Tibial artery (tissue), 4 donors: ENCODE measurements around the gene KBTBD2.
A peak's percentile ranks its signal among the peaks of the same experiment; 100 is the strongest.
"Not testable (repeated sequence)": the region's sequence is repeated elsewhere in the genome, so short reads cannot be mapped to it uniquely, and the experiment has no call there.

Experiments used
- DNase-seq, 2 donors: peaks; one replicate each; pipeline ENCODE4 v3.0.0-alpha.2; 2019
- H3K27ac ChIP-seq, 2 donors: fragments of 200-600 bp; sonication (generic) in 1 of 2; 1 replicate in 1 of 2; 2 replicates in 1 of 2; pipeline ENCODE4 v1.5.1; 2018 to 2019; ENCODE audit warnings: mild to moderate bottlenecking in 1 of 2
- H3K27me3 ChIP-seq, 2 donors: fragments of 200-600 bp; sonication (generic) in 1 of 2; one replicate each; pipeline versions ENCODE4 v1.5.1 to v1.6.0; 2016 to 2019
- H3K36me3 ChIP-seq, 3 donors: fragments of 200-600 bp; sonication (generic) in 2 of 3; one replicate each; pipeline ENCODE4 v1.5.1; 2016 to 2019; ENCODE audit warnings: mild to moderate bottlenecking in 2 of 3
- H3K4me1 ChIP-seq, 4 donors: fragments of 200-600 bp; sonication (generic) in 2 of 4; 1 replicate in 3 of 4; 2 replicates in 1 of 4; pipeline ENCODE4 v1.5.1; 2016 to 2019
- H3K4me3 ChIP-seq, 2 donors: fragments of 200-600 bp; sonication (generic) in 1 of 2; 1 replicate in 1 of 2; 2 replicates in 1 of 2; pipeline ENCODE4 v1.5.1; 2018 to 2019; ENCODE audit warnings: mild to moderate bottlenecking in 2 of 2
- H3K9me3 ChIP-seq, 3 donors: fragments of 200-600 bp; sonication (generic) in 1 of 3; one replicate each; pipeline ENCODE4 v1.5.1; 2016 to 2019
- intact Hi-C: fragments of 100-400 bp; cut with DNase I; formaldehyde crosslinking; loops from one replicate; pipeline ENCODE4 v1.15.0; 2023; ENCODE audit warnings: low total_unique reads
- TF ChIP-seq, protein P1 (sequence below), 2 experiments: fragments of 200-600 bp in 1 of 2; fragments of 450-650 bp in 1 of 2; IDR thresholded peaks; one replicate each; pipeline ENCODE4 v1.5.1; 2017 to 2019; ENCODE audit warnings: antibody characterized with exemption in 2 of 2, mild to moderate bottlenecking in 1 of 2, moderate library complexity in 1 of 2

Gene KBTBD2

DNA sequence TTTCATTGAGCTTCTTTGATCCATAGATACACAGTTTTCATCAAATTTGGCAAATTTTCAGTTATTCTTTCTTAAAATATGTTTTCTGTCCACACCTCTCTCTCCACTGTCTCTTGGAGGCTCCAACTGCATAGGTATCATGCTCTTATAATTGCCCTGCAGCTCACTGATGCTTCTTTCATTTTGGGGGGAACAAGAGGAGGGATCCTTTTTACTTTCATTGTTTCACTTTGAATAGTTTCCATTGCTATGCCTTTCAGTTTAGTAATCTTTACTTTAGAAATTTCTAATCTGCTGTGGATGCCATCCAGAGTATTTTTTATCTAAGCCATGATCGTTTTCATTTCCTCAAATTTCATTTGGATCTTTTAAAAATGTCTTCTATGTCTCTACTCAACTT is 32.9 kb downstream of the KBTBD2 start:
- H3K36me3 ChIP-seq, result no peaks in the 10 kb centered on the region
- no peak overlapping the region for H3K4me3 ChIP-seq
- intact Hi-C loops, result no loop called here
- DNase-seq, result no peak
- TF ChIP-seq, protein P1, sequence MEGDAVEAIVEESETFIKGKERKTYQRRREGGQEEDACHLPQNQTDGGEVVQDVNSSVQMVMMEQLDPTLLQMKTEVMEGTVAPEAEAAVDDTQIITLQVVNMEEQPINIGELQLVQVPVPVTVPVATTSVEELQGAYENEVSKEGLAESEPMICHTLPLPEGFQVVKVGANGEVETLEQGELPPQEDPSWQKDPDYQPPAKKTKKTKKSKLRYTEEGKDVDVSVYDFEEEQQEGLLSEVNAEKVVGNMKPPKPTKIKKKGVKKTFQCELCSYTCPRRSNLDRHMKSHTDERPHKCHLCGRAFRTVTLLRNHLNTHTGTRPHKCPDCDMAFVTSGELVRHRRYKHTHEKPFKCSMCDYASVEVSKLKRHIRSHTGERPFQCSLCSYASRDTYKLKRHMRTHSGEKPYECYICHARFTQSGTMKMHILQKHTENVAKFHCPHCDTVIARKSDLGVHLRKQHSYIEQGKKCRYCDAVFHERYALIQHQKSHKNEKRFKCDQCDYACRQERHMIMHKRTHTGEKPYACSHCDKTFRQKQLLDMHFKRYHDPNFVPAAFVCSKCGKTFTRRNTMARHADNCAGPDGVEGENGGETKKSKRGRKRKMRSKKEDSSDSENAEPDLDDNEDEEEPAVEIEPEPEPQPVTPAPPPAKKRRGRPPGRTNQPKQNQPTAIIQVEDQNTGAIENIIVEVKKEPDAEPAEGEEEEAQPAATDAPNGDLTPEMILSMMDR (IDR thresholded peaks at IDR 0.05), result no peak
- no peaks in the 10 kb centered on the region for H3K4me1 ChIP-seq
- no peak overlapping the region for H3K27ac ChIP-seq
- no peaks in the 10 kb centered on the region for H3K27me3 ChIP-seq
- no peaks in the 10 kb centered on the region for H3K9me3 ChIP-seq

DNA sequence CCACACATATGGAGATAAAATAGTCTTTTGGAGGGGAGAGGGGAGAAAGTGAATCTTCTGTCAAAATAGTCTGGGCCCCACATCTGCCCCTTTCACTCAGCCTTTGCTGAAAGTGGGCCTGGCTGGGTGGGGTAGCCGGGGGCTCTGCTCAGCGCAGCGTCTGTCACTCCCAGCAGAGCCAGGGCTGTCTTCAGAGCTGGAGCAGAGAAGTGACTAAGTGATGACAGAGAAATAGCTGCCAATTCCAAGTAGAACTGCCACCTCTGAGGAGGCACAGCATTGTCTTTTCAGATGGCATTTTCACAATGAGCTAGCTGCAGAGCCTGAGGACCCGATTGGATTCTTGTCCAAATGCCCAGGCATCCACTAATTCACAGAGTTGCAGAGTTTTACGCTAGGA is 34.5 kb downstream of the KBTBD2 start:
- DNase-seq, H3K27ac ChIP-seq, intact Hi-C loops, H3K4me3 ChIP-seq, H3K36me3 ChIP-seq, H3K27me3 ChIP-seq, H3K9me3 ChIP-seq, H3K4me1 ChIP-seq: not testable (repeated sequence)

DNA sequence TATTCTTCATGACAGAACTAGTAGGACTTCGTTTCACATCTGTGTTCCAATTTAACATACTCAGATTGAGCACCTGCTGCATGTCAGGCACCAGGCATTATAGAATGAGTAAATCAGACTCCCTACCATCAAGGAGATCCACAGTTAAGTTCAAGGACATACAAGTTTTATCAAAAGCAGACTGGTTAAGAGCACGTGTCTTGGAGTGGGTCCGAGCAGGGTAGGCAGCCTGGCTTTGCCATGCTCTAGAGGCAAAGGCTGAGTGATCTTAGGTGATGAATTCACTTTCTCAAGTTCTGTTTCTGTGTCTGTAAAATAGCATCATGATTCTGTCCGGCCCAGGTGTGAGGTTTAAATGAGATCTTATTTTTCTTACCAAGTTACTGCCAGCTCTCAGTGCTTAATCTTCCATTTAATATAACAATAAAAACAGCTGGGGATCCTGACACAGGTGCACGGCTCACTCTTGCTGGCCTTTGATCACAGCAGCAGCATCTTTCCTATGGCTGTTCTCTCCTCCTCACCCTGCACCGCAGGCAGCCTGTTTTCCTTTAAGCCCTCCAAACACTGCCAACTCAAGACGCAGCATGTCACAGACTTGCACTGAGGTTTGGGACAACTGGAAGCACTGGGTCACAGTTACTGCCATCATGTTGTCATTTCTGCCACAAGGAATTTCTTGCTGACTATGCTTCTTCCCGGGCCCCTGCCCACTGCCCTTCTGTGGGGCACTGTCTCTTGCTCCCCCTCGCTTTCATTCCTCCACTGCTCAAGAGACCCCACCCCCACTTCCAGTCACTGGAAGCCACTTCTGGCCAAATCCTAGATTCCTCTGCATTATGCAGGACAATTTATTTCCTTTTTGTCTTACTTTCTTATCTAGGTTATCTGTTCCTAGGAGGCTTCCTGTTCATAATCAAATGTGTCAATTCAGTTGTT is 35.5 kb downstream of the KBTBD2 start:
- DNase-seq, H3K4me3 ChIP-seq, H3K27ac ChIP-seq, intact Hi-C loops, H3K9me3 ChIP-seq, H3K4me1 ChIP-seq, H3K27me3 ChIP-seq, H3K36me3 ChIP-seq: not testable (repeated sequence)

DNA sequence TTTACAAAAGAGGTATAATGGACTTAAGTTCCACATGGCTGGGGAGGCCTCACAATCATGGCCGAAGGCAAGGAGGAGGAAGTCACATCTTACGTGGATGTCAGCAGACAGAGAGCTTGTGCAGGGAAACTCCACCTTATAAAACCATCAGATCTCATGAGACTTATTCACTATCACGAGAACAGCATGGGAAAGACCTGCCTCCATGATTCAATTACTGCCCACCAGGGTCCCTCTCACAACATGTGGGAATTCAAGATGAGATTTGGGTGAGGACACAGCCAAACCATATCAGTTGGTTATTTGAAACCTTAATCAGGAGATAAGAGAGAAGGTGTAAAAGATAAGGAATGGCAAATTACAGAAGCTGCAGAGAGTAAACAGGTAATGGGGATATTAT is 40.9 kb downstream of the KBTBD2 start:
- intact Hi-C loops, result not testable (repeated sequence)

DNA sequence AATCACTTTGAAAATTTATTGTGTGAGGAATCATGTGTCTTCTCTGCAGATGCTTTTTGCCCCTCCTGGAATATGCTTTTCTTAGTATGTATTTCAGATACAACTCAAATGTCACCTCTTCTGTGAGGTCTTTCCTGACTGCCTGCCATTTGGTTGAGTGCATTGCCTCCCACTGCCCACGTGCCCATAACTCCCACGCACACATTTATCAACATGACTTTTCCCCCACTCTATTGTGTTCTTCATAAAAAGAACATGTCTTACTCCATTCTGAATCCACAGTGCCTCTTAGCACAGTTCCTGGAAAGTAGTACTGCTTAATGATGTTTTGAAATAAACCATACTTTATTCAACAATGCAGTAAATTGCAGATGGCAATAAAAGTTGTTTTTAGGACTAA is 42.9 kb downstream of the KBTBD2 start:
- not testable (repeated sequence) for H3K27me3 ChIP-seq, H3K4me1 ChIP-seq, H3K9me3 ChIP-seq, H3K27ac ChIP-seq, H3K4me3 ChIP-seq, DNase-seq, H3K36me3 ChIP-seq
- intact Hi-C loops, result loop anchor here (5.0 to 10.0 kb wide), 2 partner anchors 46 to 94 kb away; partner anchors contain the start of gene KBTBD2

More for the DNA sequence above, 40.9 kb downstream of the KBTBD2 start:
- H3K9me3 ChIP-seq, H3K27me3 ChIP-seq, H3K4me1 ChIP-seq, H3K36me3 ChIP-seq, DNase-seq, H3K27ac ChIP-seq, H3K4me3 ChIP-seq: not testable (repeated sequence)

DNA sequence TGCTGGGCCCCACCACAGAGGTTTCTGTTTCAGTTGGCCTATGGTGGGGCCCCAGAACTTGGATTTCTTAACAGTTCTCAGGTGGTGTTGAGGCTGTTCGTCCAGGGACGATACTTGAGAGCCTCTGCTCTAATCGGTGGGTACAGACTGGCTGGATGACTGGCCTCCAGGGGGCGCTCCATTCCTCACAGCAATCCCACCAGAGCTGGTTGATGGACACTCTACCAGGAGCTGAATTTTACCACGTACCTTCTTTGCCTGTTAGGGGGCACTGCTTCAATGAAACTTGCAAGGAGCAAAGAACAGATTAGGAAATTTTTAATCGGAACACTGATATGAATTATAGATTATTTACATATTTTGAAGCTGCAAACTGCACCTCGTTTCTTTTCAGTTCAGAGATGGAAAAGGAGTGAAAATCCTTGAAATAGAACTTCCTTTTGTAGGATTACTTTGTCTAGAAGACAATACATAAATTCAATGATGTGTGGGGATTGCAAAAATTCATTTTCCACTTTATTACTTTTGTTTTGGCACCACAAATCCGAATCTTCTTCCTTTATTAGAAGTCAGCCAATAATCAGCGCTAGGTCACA is 44.8 kb downstream of the KBTBD2 start:
- Histone ChIP-seq H3K36me3 (no peaks in the 10 kb centered on the region), H3K27ac (no peak overlapping the region), H3K4me1 (peaks cover 0 to 8% (median 3%) of the 10 kb centered on the region in 4 donors), H3K27me3 (no peaks in the 10 kb centered on the region), H3K4me3 (no peak overlapping the region), H3K9me3 (no peaks in the 10 kb centered on the region)
- peak; percentile 92 to 93 for DNase-seq
- intact Hi-C loops, result loop anchor here (5.0 to 10.0 kb wide), 2 partner anchors 48 to 96 kb away; partner anchors contain the start of gene KBTBD2
- TF ChIP-seq, protein P1 (IDR thresholded peaks at IDR 0.05), result peak; percentile 82 to 87

DNA sequence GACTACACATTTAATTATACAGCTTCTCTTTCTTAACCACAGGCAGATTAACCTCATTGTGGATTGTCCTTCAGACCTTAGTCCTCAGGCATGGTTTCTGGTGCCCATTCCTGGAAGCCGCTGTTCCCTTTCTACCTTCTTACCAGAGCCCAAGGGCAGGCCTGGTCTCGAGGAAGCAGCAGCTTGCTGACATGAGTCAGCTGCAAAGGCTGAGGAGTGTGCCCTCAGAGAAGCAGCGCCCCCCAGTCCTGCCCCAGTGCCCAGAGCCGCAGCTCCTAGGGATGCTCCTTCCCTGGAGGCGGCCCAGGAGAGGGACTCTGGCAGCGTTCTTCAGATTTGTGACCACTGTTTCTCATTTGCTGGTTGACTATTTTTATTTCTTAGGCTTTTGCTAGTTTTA is 46.8 kb downstream of the KBTBD2 start:
- not testable (repeated sequence) for H3K9me3 ChIP-seq, H3K27ac ChIP-seq, DNase-seq, H3K4me3 ChIP-seq, H3K4me1 ChIP-seq, H3K27me3 ChIP-seq, H3K36me3 ChIP-seq
- intact Hi-C loops, result loop anchor here (5.0 to 10.0 kb wide), 2 partner anchors 50 to 98 kb away; partner anchors contain the start of gene KBTBD2

DNA sequence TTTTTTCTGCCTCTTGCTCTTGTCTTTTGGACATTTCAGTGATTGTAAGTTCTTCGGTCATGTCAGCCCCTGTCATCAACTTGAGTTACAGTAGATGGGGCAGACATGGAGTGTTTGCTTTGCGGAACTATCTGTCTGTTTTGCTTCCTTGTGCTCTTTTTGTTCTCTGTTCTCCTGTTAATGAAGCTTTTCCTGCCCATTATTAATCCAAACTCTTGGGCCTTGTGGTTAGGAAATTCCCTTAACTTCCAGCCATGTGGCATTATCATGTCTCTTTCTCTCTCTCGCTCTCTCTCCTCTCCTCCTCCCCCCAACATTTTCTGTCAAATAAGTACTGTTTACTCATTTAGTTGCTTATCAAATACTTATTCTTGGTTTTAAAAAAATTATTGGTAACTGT is 47.8 kb downstream of the KBTBD2 start:
- H3K27ac ChIP-seq, H3K4me3 ChIP-seq, H3K4me1 ChIP-seq, DNase-seq, H3K36me3 ChIP-seq, H3K27me3 ChIP-seq, H3K9me3 ChIP-seq: not testable (repeated sequence)
- intact Hi-C loops, result loop anchor here (10.0 kb wide), 1 partner anchor 51 kb away; the partner anchor contains the start of gene KBTBD2

DNA sequence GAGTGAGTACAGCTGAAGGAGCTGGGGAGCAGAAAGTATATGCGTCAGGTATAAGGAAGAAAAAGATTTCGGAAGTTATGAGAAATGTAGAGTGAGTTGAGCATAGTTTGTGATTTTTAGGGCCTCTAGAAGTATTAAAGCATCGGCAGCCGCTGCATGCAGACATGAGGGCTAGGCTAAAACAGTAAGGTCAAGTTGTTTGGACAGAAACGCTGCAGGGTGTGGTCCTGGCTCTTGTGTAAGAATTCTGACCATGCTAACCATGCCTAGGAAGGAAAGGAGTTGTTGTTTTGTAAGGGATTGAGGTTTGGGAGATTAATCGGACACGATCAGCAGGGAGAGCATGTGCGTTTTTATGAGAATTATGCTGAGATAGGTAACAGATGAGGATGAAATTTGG is 51.7 kb downstream of the KBTBD2 start:
- not testable (repeated sequence) for H3K27me3 ChIP-seq, H3K9me3 ChIP-seq, H3K4me3 ChIP-seq, H3K36me3 ChIP-seq, H3K4me1 ChIP-seq, H3K27ac ChIP-seq
- intact Hi-C loops, result loop anchor here (10.0 kb wide), 1 partner anchor 55 kb away; the partner anchor contains the start of gene KBTBD2
- peak in 1 of 2 donors; percentile 21 for DNase-seq

DNA sequence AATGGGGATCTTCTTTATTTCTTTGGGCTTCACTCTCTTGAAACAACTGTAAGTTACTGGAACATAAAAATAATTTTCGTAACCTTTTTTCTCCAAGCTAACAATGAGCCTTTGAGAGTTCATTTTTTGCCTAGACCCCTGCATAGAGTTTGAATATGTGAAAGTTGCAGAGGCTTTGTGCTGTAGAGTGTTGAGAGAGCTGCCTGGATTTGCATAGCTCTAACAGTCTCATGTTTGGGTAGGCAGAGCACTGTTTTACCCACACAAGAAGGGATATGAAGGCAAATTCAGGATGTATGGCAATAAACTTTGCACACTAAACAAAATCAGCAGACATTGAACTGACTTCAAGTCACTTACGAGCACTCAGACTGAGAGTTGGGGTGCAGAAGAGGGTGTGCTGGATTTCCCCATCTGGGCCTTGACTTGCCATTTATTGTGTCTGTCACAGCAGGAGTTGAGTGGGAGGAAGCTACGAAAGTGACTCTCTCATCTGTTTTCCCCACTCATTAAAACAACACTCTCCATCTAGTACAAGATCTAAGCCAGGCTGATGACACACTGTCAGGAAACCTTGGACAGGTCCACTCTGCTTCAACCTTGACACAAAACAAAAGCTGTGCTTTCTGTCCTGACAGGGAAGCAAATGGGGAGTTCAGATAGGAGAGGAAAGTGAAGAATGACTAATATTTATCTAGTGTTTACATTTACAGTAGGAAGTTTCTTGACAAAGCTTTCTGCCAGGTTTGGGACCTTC is 62.4 kb downstream of the KBTBD2 start:
- H3K4me1 ChIP-seq, DNase-seq, intact Hi-C loops, H3K27ac ChIP-seq, H3K9me3 ChIP-seq, H3K4me3 ChIP-seq, H3K27me3 ChIP-seq, H3K36me3 ChIP-seq: not testable (repeated sequence)
